ENCODE data around the gene BTNL9.
"Not testable (repeated sequence)": the region's sequence is repeated elsewhere in the genome, so short reads cannot be mapped to it uniquely, and the experiment has no call there.

BTNL9 gene

GRCh38 chr5:181035991-181036815 lies 3.9 kb upstream of the BTNL9 start:
- Mint-ChIP-seq H3K27me3 (peaks cover 14 to 40% of the 10 kb centered on the region in 2 donors), H3K27ac (no peak overlapping the region), H3K36me3 (peaks cover 4% of the 10 kb centered on the region in 2 donors), H3K9me3 (peaks cover 4 to 6% of the 10 kb centered on the region in 2 donors), H3K4me1 (no peaks in the 10 kb centered on the region), H3K4me3 (no peak overlapping the region)
- ATAC-seq (replicated peaks) (no peak), DNase-seq (no peak)

- H3K27ac Mint-ChIP-seq = no peak overlapping the region
Measured at GRCh38 chr5:181036816-181037364, 3.2 kb upstream of the BTNL9 start.

GRCh38 chr5:181037365-181037861 lies 2.7 kb upstream of the BTNL9 start:
- peaks cover 18 to 36% of the 10 kb centered on the region in 2 donors for H3K27me3 Mint-ChIP-seq
- DNase-seq (no peak), ATAC-seq (replicated peaks) (no peak)
- H3K4me3 Mint-ChIP-seq = no peak overlapping the region
- H3K4me1 Mint-ChIP-seq = no peaks in the 10 kb centered on the region
- no peak overlapping the region for H3K27ac Mint-ChIP-seq
- no peaks in the 10 kb centered on the region for H3K9me3 Mint-ChIP-seq
- no peaks in the 10 kb centered on the region for H3K36me3 Mint-ChIP-seq

More at GRCh38 chr5:181036816-181037364, 3.2 kb upstream of the BTNL9 start:
- Mint-ChIP-seq H3K4me1 (no peaks in the 10 kb centered on the region), H3K36me3 (peaks cover 1 to 2% of the 10 kb centered on the region in 2 donors), H3K4me3 (no peak overlapping the region), H3K9me3 (peaks cover 2% of the 10 kb centered on the region in 2 donors), H3K27me3 (peaks cover 15 to 38% of the 10 kb centered on the region in 2 donors)
- DNase-seq = no peak
- ATAC-seq (replicated peaks) = no peak

GRCh38 chr5:181039471-181039870 lies 595 bp upstream of the BTNL9 start:
- H3K4me3 Mint-ChIP-seq = no peak overlapping the region
- H3K36me3 Mint-ChIP-seq = no peaks in the 10 kb centered on the region
- DNase-seq (no peak), ATAC-seq (replicated peaks) (no peak)
- H3K9me3 Mint-ChIP-seq = no peaks in the 10 kb centered on the region
- H3K4me1 Mint-ChIP-seq = peaks cover 0 to 4% of the 10 kb centered on the region in 2 donors
- H3K27ac Mint-ChIP-seq = no peak overlapping the region
- H3K27me3 Mint-ChIP-seq = peaks cover 36 to 37% of the 10 kb centered on the region in 2 donors

GRCh38 chr5:181040631-181040945 lies 522 bp downstream of the BTNL9 start:
- H3K4me1 Mint-ChIP-seq = peaks cover 0 to 5% of the 10 kb centered on the region in 2 donors
- H3K9me3 Mint-ChIP-seq = no peaks in the 10 kb centered on the region
- DNase-seq (no peak), ATAC-seq (replicated peaks) (no peak)
- H3K27me3 Mint-ChIP-seq = peaks cover 36 to 39% of the 10 kb centered on the region in 2 donors
- H3K4me3 Mint-ChIP-seq = no peak overlapping the region
- no peaks in the 10 kb centered on the region for H3K36me3 Mint-ChIP-seq
- H3K27ac Mint-ChIP-seq = no peak overlapping the region

- H3K4me1 Mint-ChIP-seq = peaks cover 0 to 5% of the 10 kb centered on the region in 2 donors
- H3K4me3 Mint-ChIP-seq = no peak overlapping the region
- H3K27ac Mint-ChIP-seq = no peak overlapping the region
- H3K9me3 Mint-ChIP-seq = no peaks in the 10 kb centered on the region
- DNase-seq (no peak), ATAC-seq (replicated peaks) (no peak)
- H3K36me3 Mint-ChIP-seq = no peaks in the 10 kb centered on the region
- H3K27me3 Mint-ChIP-seq = peaks cover 36 to 39% of the 10 kb centered on the region in 2 donors
Measured at GRCh38 chr5:181041043-181041442, 977 bp downstream of the BTNL9 start.

- H3K4me3 Mint-ChIP-seq = no peak overlapping the region
- H3K9me3 Mint-ChIP-seq = no peaks in the 10 kb centered on the region
- no peak for ATAC-seq (replicated peaks)
- no peak overlapping the region for H3K27ac Mint-ChIP-seq
- peaks cover 27 to 39% of the 10 kb centered on the region in 2 donors for H3K27me3 Mint-ChIP-seq
- no peaks in the 10 kb centered on the region for H3K36me3 Mint-ChIP-seq
- peaks cover 0 to 5% of the 10 kb centered on the region in 2 donors for H3K4me1 Mint-ChIP-seq
- DNase-seq = no peak
Measured at GRCh38 chr5:181042036-181042713, 2.1 kb downstream of the BTNL9 start.

GRCh38 chr5:181042722-181043121 lies 2.7 kb downstream of the BTNL9 start:
- no peak overlapping the region for H3K27ac Mint-ChIP-seq
- peaks cover 0 to 5% of the 10 kb centered on the region in 2 donors for H3K4me1 Mint-ChIP-seq
- DNase-seq (no peak), ATAC-seq (replicated peaks) (no peak)
- no peaks in the 10 kb centered on the region for H3K9me3 Mint-ChIP-seq
- no peak overlapping the region for H3K4me3 Mint-ChIP-seq
- H3K36me3 Mint-ChIP-seq = no peaks in the 10 kb centered on the region
- peaks cover 26 to 41% of the 10 kb centered on the region in 2 donors for H3K27me3 Mint-ChIP-seq

GRCh38 chr5:181043285-181044092 lies 3.4 kb downstream of the BTNL9 start:
- no peaks in the 10 kb centered on the region for H3K9me3 Mint-ChIP-seq
- no peak overlapping the region for H3K27ac Mint-ChIP-seq
- no peak for ATAC-seq (replicated peaks)

GRCh38 chr5:181044093-181044599 lies 4.1 kb downstream of the BTNL9 start:
- Mint-ChIP-seq H3K4me3 (no peak overlapping the region), H3K36me3 (no peaks in the 10 kb centered on the region), H3K27ac (no peak overlapping the region), H3K4me1 (peaks cover 0 to 5% of the 10 kb centered on the region in 2 donors), H3K9me3 (no peaks in the 10 kb centered on the region), H3K27me3 (peaks cover 24 to 41% of the 10 kb centered on the region in 2 donors)
- no peak for DNase-seq
- ATAC-seq (replicated peaks) = no peak

More at GRCh38 chr5:181043285-181044092, 3.4 kb downstream of the BTNL9 start:
- peaks cover 0 to 5% of the 10 kb centered on the region in 2 donors for H3K4me1 Mint-ChIP-seq
- no peak overlapping the region for H3K4me3 Mint-ChIP-seq
- no peak for DNase-seq
- H3K27me3 Mint-ChIP-seq = peaks cover 25 to 42% of the 10 kb centered on the region in 2 donors
- H3K36me3 Mint-ChIP-seq = no peaks in the 10 kb centered on the region

- DNase-seq = no peak
- H3K27ac Mint-ChIP-seq = no peak overlapping the region
- no peak overlapping the region for H3K4me3 Mint-ChIP-seq
- ATAC-seq (replicated peaks) = peak; percentile 41 to 52
- no peaks in the 10 kb centered on the region for H3K36me3 Mint-ChIP-seq
- H3K27me3 Mint-ChIP-seq = peaks cover 26 to 45% of the 10 kb centered on the region in 2 donors
- H3K4me1 Mint-ChIP-seq = peaks cover 0 to 5% of the 10 kb centered on the region in 2 donors
- no peaks in the 10 kb centered on the region for H3K9me3 Mint-ChIP-seq
Measured at GRCh38 chr5:181044662-181045305, 4.7 kb downstream of the BTNL9 start.

GRCh38 chr5:181045316-181045715 lies 5.2 kb downstream of the BTNL9 start:
- Mint-ChIP-seq H3K36me3 (no peaks in the 10 kb centered on the region), H3K4me1 (peaks cover 0 to 5% of the 10 kb centered on the region in 2 donors), H3K4me3 (no peak overlapping the region), H3K27me3 (peaks cover 26 to 50% of the 10 kb centered on the region in 2 donors), H3K9me3 (no peaks in the 10 kb centered on the region), H3K27ac (no peak overlapping the region)
- ATAC-seq (replicated peaks) (no peak), DNase-seq (no peak)

GRCh38 chr5:181045857-181046256 lies 5.8 kb downstream of the BTNL9 start:
- peaks cover 30 to 50% of the 10 kb centered on the region in 2 donors for H3K27me3 Mint-ChIP-seq
- not testable (repeated sequence) for ATAC-seq (replicated peaks); H3K4me3 Mint-ChIP-seq

More at GRCh38 chr5:181045857-181046256, 5.8 kb downstream of the BTNL9 start:
- not testable (repeated sequence) for DNase-seq, H3K9me3 Mint-ChIP-seq, H3K27ac Mint-ChIP-seq, H3K4me1 Mint-ChIP-seq, H3K36me3 Mint-ChIP-seq

All from stimulated activated naive B cell treated with anti-CD40 and anti-IgM and Interleukin-4, amounts not matched to agents 10 μg/mL and 1 μg/mL and 100 μg/mL, for 72 hours (primary cell).